Right ventricle myocardium inferior (tissue), 1 donor: ENCODE measurements around the gene IBSP. TPM values are rescaled to one million over a fixed set of nuclear protein-coding genes. Genes with fewer than 3 reads are reported as not detected.

Experiments
- ATAC-seq: fragments of 200-7000 bp; cut with Tn5 transposase; one replicate; pipeline ENCODE4 v1.9.1; 2020; ENCODE audit warnings: mild to moderate bottlenecking, moderate library complexity
- DNase-seq: peaks from one replicate; pipeline ENCODE4 v3.0.0; 2021; ENCODE audit errors: missing footprints
- intact Hi-C: fragments of 100-400 bp; cut with DNase I; formaldehyde crosslinking; loops from one replicate; pipeline ENCODE4 v1.11.0; 2022
- long read RNA-seq: library from polyadenylated mRNA; unstranded; transcript quantifications from one replicate; pipeline ENCODE4 v2.0.0, GENCODE V29; 2021
- total RNA-seq: library from RNA; stranded (reverse); fragmentation: NEBNext Ultra II Directional; extraction: Animal tissue kit (Norgen Biotek cat#: 25700); gene quantifications from one replicate; pipeline ENCODE4 v1.2.1, GENCODE V29; 2021
- donor health status: DM: no; HTN: yes; CAD: no; lungs with severe emphysema.

The IBSP gene
- total RNA-seq, result not detected
- long read RNA-seq, result 0 reads

GRCh38 chr4:87799301-87800113 is at the start of gene IBSP:
Gene IBSP, plus strand, starts transcription at chr4:87799554. Its CDS starts 2,808 bp downstream, at chr4:87802362.
- DNase-seq (no peak), ATAC-seq (no peak)
- intact Hi-C loops, result no loop called here

- intact Hi-C loops, result no loop called here
- no peak for ATAC-seq
- no peak for DNase-seq
Measured at GRCh38 chr4:87749883-87750282, 49.5 kb upstream of the IBSP start.

GRCh38 chr4:87758270-87758669 is 41.1 kb upstream of the IBSP start:
- intact Hi-C loops, result no loop called here

GRCh38 chr4:87762311-87762710 is 37.0 kb upstream of the IBSP start:
- ATAC-seq (no peak), DNase-seq (no peak)
- intact Hi-C loops, result no loop called here

More at GRCh38 chr4:87758270-87758669, 41.1 kb upstream of the IBSP start:
- ATAC-seq, result no peak
- DNase-seq, result no peak

- intact Hi-C loops, result no loop called here
- no peak for ATAC-seq
- no peak for DNase-seq
Measured at GRCh38 chr4:87781569-87781968, 17.8 kb upstream of the IBSP start.

GRCh38 chr4:87783781-87784180 is 15.6 kb upstream of the IBSP start:
- ATAC-seq (no peak), DNase-seq (no peak)
- intact Hi-C loops, result no loop called here

GRCh38 chr4:87785731-87786509 is 13.4 kb upstream of the IBSP start:
- intact Hi-C loops, result no loop called here
- ATAC-seq (no peak), DNase-seq (peak; percentile 50)

GRCh38 chr4:87802858-87803257 is 3.5 kb downstream of the IBSP start:
- ATAC-seq, result no peak

GRCh38 chr4:87803421-87803820 is 4.1 kb downstream of the IBSP start:
- ATAC-seq, result no peak

More at GRCh38 chr4:87802858-87803257, 3.5 kb downstream of the IBSP start:
- intact Hi-C loops, result no loop called here
- DNase-seq, result no peak

GRCh38 chr4:87804871-87805270 is 5.5 kb downstream of the IBSP start:
- intact Hi-C loops, result no loop called here
- ATAC-seq (no peak), DNase-seq (no peak)

More at GRCh38 chr4:87803421-87803820, 4.1 kb downstream of the IBSP start:
- intact Hi-C loops, result no loop called here
- DNase-seq, result no peak

GRCh38 chr4:87805971-87806370 is 6.6 kb downstream of the IBSP start:
- DNase-seq (no peak), ATAC-seq (no peak)
- intact Hi-C loops, result no loop called here

GRCh38 chr4:87806520-87806919 is 7.2 kb downstream of the IBSP start:
- intact Hi-C loops, result no loop called here
- no peak for DNase-seq
- ATAC-seq, result no peak

GRCh38 chr4:87807402-87807801 is 8.0 kb downstream of the IBSP start:
- intact Hi-C loops, result no loop called here
- ATAC-seq (peak; percentile 46), DNase-seq (no peak)

GRCh38 chr4:87811977-87812376 is 12.6 kb downstream of the IBSP start:
- no peak for ATAC-seq
- DNase-seq, result no peak
- intact Hi-C loops, result no loop called here

GRCh38 chr4:87819281-87819919 is 20.0 kb downstream of the IBSP start:
- intact Hi-C loops, result no loop called here
- no peak for ATAC-seq
- no peak for DNase-seq

GRCh38 chr4:87823200-87823599 is 23.8 kb downstream of the IBSP start:
- intact Hi-C loops, result no loop called here
- DNase-seq (no peak), ATAC-seq (no peak)

- ATAC-seq (no peak), DNase-seq (no peak)
- intact Hi-C loops, result no loop called here
Measured at GRCh38 chr4:87823724-87824123, 24.4 kb downstream of the IBSP start.

- ATAC-seq, result no peak
- no peak for DNase-seq
- intact Hi-C loops, result no loop called here
Measured at GRCh38 chr4:87824352-87824751, 25.0 kb downstream of the IBSP start.

GRCh38 chr4:87832669-87833068 is 33.3 kb downstream of the IBSP start, which contains the start of gene MEPE:
Gene MEPE, plus strand, starts transcription at chr4:87832969. Its CDS starts 1,746 bp downstream, at chr4:87834715.
- no peak for DNase-seq
- no peak for ATAC-seq
- intact Hi-C loops, result no loop called here
